ENCODE data around the gene SERTAD2. TPM values are rescaled to one million over a fixed set of nuclear protein-coding genes. Genes with fewer than 3 reads are reported as not detected.

SERTAD2 gene
- total RNA-seq, 2 donors from 2014 or later, result 3.3 to 6.7 TPM

DNA sequence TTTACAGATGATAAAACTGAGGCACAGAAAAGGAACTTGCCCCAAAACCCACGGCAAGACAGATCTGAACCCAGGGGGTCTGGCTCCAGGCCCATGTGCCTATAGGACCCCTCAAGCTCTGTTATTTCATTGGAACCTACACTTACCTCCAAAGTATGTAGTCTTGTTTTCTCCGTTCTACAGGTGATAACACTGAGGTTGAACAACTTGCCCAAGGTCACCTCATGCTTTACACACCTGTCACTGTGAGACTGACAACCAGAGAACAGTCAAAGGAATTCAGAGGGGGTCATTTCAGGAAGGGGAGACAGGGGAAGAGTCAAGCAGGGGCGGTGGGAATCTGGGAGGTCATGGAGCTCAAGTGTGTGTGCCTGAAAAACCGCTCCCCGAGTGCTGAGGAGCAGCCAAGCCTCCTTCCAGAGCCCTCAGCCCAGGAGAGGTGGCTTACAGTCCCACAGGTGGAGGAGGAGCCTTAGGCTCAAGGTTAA, 47.7 kb downstream of the SERTAD2 start:
- WGBS, 2 donors, result 47 to 50% methylated on average over 5 of the region's 5 CpGs
- H3K27ac ChIP-seq, result peak overlapping the region in 3 of 4 donors; percentile 11 to 51 (median 31)
- DNase-seq, result no peak
- no peaks in the 10 kb centered on the region for H3K27me3 ChIP-seq
- no peaks in the 10 kb centered on the region for H3K36me3 ChIP-seq (replicated peaks in 1 of 2; ENCODE audit: insufficient read depth in 1 of 2, low read depth in 2 of 2)
- H3K4me3 ChIP-seq, result no peak overlapping the region
- H3K4me1 ChIP-seq, result peaks cover 39% of the 10 kb centered on the region
- intact Hi-C loops (cut with DNase I), result no loop called here
- TF ChIP-seq POLR2A (IDR thresholded peaks at IDR 0.05), result no peak
- TF ChIP-seq, protein P1, sequence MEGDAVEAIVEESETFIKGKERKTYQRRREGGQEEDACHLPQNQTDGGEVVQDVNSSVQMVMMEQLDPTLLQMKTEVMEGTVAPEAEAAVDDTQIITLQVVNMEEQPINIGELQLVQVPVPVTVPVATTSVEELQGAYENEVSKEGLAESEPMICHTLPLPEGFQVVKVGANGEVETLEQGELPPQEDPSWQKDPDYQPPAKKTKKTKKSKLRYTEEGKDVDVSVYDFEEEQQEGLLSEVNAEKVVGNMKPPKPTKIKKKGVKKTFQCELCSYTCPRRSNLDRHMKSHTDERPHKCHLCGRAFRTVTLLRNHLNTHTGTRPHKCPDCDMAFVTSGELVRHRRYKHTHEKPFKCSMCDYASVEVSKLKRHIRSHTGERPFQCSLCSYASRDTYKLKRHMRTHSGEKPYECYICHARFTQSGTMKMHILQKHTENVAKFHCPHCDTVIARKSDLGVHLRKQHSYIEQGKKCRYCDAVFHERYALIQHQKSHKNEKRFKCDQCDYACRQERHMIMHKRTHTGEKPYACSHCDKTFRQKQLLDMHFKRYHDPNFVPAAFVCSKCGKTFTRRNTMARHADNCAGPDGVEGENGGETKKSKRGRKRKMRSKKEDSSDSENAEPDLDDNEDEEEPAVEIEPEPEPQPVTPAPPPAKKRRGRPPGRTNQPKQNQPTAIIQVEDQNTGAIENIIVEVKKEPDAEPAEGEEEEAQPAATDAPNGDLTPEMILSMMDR (IDR thresholded peaks at IDR 0.05), result no peak
- H3K9me3 ChIP-seq, result no peaks in the 10 kb centered on the region
- no peak for ATAC-seq

DNA sequence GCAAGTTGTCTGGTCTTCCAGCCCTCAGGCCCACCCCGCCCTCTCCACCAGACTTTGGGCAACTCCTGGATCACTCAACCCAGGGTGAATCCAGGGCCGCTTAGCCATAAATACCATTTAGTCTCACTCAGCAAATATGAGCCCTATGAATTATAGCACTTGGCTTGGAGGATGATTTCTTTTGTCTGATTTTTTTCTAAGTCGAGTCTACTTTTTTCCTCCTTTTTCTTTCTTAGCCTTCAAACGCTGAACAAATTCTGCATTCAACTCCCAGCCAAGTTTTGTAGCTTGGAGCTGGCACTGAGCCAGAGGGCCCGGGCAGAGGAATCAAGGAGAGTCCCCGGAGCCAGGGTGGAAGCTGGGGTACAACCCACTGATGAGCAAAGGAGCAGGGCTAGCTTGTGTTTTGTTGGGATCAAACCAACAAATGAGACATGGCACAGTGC, 48.7 kb downstream of the SERTAD2 start:
- ATAC-seq, result no peak
- 33 to 40% methylated on average over 6 of the region's 6 CpGs for whole genome bisulfite sequencing, 2 donors
- H3K4me1 ChIP-seq, result peaks cover 39% of the 10 kb centered on the region
- no peaks in the 10 kb centered on the region for H3K27me3 ChIP-seq
- H3K9me3 ChIP-seq, result no peaks in the 10 kb centered on the region
- no peaks in the 10 kb centered on the region for H3K36me3 ChIP-seq (replicated peaks in 1 of 2; ENCODE audit: insufficient read depth in 1 of 2, low read depth in 2 of 2)
- intact Hi-C loops (cut with DNase I), result no loop called here
- H3K27ac ChIP-seq, result no peak overlapping the region
- peak in 3 of 4 donors; percentile 29 to 55 (median 47) for DNase-seq
- no peak for TF ChIP-seq POLR2A (IDR thresholded peaks at IDR 0.05)
- TF ChIP-seq, protein P1 (IDR thresholded peaks at IDR 0.05), result no peak
- no peak overlapping the region for H3K4me3 ChIP-seq

DNA sequence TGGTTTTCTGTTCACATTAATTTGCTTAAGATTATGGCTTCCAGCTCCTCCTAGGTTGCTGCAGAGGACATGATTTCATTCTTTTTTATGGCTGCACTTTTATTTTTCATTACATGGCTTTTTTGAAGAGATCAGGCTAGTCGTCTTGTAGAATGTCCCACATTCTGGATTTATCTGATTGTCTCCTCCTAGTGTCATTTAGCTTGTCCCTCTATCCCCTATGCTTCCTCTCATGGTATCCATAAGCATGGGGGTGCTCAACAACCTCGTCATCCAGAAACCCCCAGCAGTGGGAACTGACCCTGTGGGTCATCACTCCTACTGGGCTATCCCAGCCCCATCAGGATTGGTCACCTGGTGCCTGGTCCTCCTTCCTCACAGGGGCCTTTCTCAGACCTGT, 49.6 kb downstream of the SERTAD2 start:
- H3K27me3 ChIP-seq, result no peaks in the 10 kb centered on the region
- intact Hi-C loops (cut with DNase I), result no loop called here
- H3K4me1 ChIP-seq, result peaks cover 33% of the 10 kb centered on the region
- WGBS, 2 donors, result 82 to 95% methylated on average over 2 of the region's 2 CpGs
- H3K4me3 ChIP-seq, result no peak overlapping the region
- TF ChIP-seq, protein P1 (IDR thresholded peaks at IDR 0.05), result no peak
- TF ChIP-seq POLR2A (IDR thresholded peaks at IDR 0.05), result no peak
- no peaks in the 10 kb centered on the region for H3K36me3 ChIP-seq (replicated peaks in 1 of 2; ENCODE audit: insufficient read depth in 1 of 2, low read depth in 2 of 2)
- DNase-seq (no peak), ATAC-seq (no peak)
- no peaks in the 10 kb centered on the region for H3K9me3 ChIP-seq
- no peak overlapping the region for H3K27ac ChIP-seq

GRCh38 chr2:64602436-64602835, 51.3 kb downstream of the SERTAD2 start:
- ATAC-seq (no peak), DNase-seq (no peak)
- Histone ChIP-seq H3K9me3 (no peaks in the 10 kb centered on the region), H3K4me1 (peaks cover 21% of the 10 kb centered on the region), H3K4me3 (no peak overlapping the region), H3K27ac (no peak overlapping the region), H3K27me3 (no peaks in the 10 kb centered on the region), H3K36me3 (replicated peaks in 1 of 2; ENCODE audit: insufficient read depth in 1 of 2, low read depth in 2 of 2) (no peaks in the 10 kb centered on the region)
- WGBS, 2 donors, result 91 to 93% methylated on average over 11 of the region's 11 CpGs
- intact Hi-C loops (cut with DNase I), result no loop called here
- TF ChIP-seq, protein P1 (IDR thresholded peaks at IDR 0.05), result no peak
- TF ChIP-seq POLR2A (IDR thresholded peaks at IDR 0.05), result no peak

DNA sequence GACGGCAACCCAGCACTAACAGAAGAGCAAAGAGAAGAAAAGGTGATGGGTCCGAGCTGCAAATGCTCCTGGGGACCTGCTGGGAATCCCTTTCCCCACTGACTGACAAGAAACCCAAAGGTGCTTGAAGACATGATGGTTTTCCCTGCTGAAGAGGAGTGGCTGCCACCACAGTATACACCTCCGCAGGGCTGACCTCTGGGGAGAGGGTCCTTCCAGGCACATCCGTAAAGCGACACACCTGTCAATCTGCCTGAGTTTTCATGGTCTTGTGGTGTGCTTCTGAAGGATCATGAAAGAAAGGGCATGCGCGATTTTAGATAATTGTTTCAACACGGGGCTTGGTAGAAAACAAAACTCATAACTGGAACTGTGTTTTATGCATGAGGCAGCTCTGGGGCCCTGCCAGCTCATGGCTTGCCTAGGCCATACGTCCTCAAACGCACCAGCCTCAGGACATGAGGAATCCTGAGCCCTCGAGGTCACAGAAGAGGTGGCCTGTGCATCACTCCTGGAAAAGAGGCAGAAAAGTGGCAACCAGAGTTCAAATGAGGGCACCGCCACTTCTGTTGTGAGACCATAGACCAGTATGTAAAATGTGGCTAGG, 51.8 kb downstream of the SERTAD2 start:
- Histone ChIP-seq H3K4me1 (peaks cover 21% of the 10 kb centered on the region), H3K36me3 (replicated peaks in 1 of 2; ENCODE audit: insufficient read depth in 1 of 2, low read depth in 2 of 2) (no peaks in the 10 kb centered on the region), H3K4me3 (no peak overlapping the region), H3K27ac (no peak overlapping the region), H3K9me3 (no peaks in the 10 kb centered on the region), H3K27me3 (no peaks in the 10 kb centered on the region)
- WGBS, 2 donors, result 77 to 78% methylated on average over 12 of the region's 12 CpGs
- DNase-seq, result no peak
- no peak for TF ChIP-seq POLR2A (IDR thresholded peaks at IDR 0.05)
- TF ChIP-seq, protein P1 (IDR thresholded peaks at IDR 0.05), result no peak
- no peak for ATAC-seq
- intact Hi-C loops (cut with DNase I), result no loop called here

Measured in body of pancreas (tissue), 4 donors.